KOPT-K1 (cell line): ENCODE measurements around the gene RTEL1.
A peak's percentile ranks its signal among the peaks of the same experiment; 100 is the strongest.
"Not testable (repeated sequence)": the region's sequence is repeated elsewhere in the genome, so short reads cannot be mapped to it uniquely, and the experiment has no call there.

Experiments used
- H3K27ac ChIP-seq: fragments of 200-600 bp; sonication (generic); 2 replicates; pipeline ENCODE4 v1.5.1; 2016; ENCODE audit warnings: antibody characterized with exemption, mild to moderate bottlenecking, low read depth, low read length; ENCODE audit not compliant: poor library complexity, severe bottlenecking
- H3K36me3 ChIP-seq: fragments of 200-600 bp; sonication (generic); 2 replicates; pipeline ENCODE4 v1.5.1; 2017; ENCODE audit warnings: antibody characterized with exemption, mild to moderate bottlenecking, low read length, moderate library complexity; ENCODE audit not compliant: insufficient read depth
- H3K9me3 ChIP-seq: fragments of 200-600 bp; sonication (generic); 2 replicates; pipeline ENCODE4 v1.5.1; 2017; ENCODE audit warnings: antibody characterized with exemption, low read length, mild to moderate bottlenecking; ENCODE audit not compliant: insufficient read depth, poor library complexity, severe bottlenecking

The RTEL1 gene

DNA sequence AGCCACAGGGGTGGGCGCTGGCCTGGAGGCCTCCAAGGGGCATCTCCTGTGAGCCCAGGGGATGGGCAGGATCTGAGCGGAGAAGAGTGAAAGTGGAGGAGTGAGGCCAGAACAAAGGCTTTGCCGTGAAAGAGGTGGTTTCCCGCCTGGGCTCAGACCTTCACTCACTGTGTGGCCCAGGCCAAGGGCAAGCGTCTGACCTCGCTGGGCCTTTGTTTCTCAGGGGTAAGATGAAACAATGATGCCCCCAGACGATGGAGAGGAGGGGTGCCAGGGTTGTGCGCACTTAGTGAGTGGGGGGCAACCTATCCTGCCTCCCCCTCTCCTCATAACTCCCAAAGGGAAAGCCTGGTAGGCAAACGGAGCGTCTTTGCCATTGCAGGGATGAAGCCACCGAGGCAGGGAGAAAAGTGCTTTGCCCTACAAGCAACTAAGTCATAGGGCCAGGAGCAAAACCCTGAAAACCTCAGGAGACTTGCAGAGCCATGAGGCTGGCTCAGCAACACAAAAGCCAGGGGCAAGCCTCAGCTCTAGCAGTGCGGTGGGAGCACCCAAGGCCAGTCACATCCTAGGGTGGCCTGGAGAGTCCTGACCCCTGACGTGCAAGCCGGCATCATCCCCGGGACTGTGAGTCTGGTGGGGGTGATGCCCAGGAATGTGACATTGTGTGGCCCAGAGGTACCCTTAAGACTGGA lies 4.0 kb upstream of the RTEL1 start:
- Histone ChIP-seq H3K27ac (peak overlapping the region; percentile 92), H3K9me3 (no peaks in the 10 kb centered on the region)

DNA sequence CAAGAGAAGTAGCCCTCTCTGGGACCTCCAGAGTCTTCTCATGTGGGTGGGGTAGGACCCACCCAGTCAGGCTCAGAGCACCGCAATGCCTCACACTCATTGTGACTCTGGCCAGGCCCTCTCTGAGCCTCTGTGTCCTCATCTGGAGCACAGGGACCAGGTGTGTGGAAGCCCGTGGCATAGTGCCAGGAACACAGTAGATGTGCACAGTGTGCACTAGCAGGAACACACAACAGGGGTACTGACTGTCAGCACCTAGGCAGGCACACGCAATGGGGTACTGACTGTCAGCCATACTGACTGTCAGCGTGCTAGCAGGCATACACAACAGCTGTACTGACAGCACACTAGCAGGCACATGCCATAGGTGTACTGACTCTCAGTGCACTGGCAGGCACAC lies 2.9 kb upstream of the RTEL1 start:
- Histone ChIP-seq H3K36me3 (peaks cover under 1% of the 10 kb centered on the region; the same call in 1 of the 2 replicates), H3K9me3 (no peaks in the 10 kb centered on the region), H3K27ac (peak overlapping the region; percentile 92)

More for the DNA sequence above, 4.0 kb upstream of the RTEL1 start:
- peaks cover 3% of the 10 kb centered on the region for H3K36me3 ChIP-seq

DNA sequence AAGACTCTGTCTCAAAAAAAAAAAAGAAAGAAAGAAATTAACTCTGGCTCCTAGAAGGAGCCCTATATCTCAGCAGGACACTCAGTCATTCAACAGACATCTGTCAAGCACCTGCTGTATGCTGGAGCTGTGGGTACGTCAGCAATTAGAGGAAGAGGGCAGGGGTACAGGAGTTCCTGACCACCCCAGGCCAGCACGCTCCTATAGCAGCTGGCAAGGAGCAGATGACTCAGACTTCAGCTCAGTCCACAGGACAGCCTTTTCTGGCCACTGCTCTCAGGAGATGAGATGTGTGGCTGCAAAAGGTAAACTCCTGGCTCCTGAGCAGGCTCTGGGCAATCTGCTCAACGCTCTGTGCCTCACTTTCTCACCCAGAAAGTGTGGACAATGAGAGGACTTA lies 1.7 kb upstream of the RTEL1 start:
- Histone ChIP-seq H3K27ac (no peak overlapping the region), H3K36me3 (peaks cover 13% of the 10 kb centered on the region; the same call in 1 of the 2 replicates), H3K9me3 (no peaks in the 10 kb centered on the region)

DNA sequence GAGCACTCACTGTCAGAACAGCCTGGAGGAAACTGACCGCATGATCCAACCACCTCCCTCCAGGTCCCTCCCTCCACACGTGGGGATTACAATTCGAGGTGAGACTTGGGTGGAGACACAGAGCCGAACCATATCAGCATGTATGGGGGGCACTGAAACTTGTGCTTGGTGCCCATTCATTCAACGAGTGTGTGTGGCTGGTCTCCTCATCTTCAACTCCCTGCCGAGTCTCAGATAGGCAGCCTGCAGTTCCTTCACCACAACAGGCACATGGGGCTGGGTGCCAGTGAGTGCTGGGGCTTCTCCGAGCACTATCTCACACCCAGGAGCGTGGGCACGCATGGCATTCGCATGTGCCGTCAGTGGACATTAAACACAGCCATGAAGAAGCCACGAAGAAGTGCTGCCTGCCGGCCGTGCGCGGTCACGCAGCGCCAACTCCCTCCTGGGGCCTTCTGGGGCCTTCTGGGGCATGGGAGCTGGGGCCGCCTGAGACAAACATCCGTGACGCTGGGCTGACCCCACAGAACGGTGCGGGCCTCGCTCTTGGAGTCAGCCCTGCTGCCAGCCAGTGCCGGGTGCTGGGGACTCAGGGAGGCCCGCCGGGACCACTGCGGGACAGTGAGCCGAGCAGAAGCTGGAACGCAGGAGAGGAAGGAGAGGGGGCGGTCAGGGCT lies 714 bp upstream of the RTEL1 start:
- Histone ChIP-seq H3K9me3 (no peaks in the 10 kb centered on the region), H3K27ac (peak overlapping the region; percentile 89), H3K36me3 (peaks cover 22% of the 10 kb centered on the region; the same call in 1 of the 2 replicates)

DNA sequence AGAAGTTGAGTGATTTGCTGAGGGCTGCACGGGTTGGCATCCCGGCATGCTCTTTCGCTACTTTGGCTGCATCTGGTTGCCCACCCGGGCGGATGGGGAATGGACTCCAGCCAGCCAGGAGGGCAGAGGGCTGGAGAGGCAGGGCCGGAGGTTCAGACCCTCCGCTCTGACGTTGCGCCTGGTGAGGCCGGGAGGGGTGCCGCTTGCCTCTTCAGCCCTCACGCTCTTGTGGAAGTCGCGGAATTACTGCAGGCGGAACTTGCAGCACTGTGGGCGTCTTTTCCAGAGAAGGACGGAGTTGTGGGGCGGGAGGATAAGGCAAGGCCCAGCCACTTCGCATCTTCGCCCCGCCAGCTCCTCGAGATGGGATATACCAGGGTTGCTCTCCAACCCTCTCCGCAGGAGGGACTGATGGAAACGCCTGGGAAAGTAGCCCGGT lies 656 bp downstream of the RTEL1 start:
- H3K27ac ChIP-seq = peak overlapping the region; percentile 89
- no peaks in the 10 kb centered on the region for H3K9me3 ChIP-seq
- peaks cover 36% of the 10 kb centered on the region; the same call in 1 of the 2 replicates for H3K36me3 ChIP-seq

DNA sequence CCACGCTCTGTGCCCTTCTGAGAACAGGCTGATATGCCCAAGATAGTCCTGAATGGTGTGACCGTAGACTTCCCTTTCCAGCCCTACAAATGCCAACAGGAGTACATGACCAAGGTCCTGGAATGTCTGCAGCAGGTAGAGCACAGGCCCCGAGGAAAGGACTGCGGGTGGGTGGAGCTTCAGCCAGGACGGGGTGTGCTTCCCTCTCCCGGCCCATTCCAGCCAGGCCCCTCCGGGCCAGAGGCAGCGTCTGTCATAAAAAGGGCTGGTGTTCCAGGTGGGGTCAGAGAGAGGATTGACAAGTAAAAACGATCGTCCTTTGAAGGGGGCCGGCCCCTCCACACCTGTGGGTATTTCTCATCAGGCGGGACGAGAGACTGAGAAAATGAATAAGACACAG lies 1.3 kb downstream of the RTEL1 start:
- Histone ChIP-seq H3K36me3 (peaks cover 42% of the 10 kb centered on the region; the same call in 1 of the 2 replicates), H3K9me3 (no peaks in the 10 kb centered on the region), H3K27ac (peak overlapping the region; percentile 89)

DNA sequence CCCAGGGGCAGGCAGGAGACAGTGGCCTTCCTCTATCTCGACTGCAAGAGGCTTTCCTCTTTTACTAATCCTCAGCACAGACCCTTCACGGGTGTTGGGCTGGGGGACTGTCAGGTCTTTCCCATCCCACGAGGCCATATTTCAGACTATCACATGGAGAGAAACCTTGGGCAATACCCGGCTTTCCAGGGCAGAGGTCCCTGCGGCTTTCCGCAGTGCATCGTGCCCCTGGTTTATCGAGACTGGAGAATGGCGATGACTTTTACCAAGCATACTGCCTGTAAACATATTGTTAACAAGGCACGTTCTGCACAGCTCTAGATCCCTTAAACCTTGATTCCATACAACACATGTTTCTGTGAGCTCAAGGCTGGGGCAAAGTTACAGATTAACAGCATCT lies 2.1 kb downstream of the RTEL1 start:
- peaks cover 50% of the 10 kb centered on the region; the same call in 1 of the 2 replicates for H3K36me3 ChIP-seq
- not testable (repeated sequence) for H3K27ac ChIP-seq, H3K9me3 ChIP-seq

DNA sequence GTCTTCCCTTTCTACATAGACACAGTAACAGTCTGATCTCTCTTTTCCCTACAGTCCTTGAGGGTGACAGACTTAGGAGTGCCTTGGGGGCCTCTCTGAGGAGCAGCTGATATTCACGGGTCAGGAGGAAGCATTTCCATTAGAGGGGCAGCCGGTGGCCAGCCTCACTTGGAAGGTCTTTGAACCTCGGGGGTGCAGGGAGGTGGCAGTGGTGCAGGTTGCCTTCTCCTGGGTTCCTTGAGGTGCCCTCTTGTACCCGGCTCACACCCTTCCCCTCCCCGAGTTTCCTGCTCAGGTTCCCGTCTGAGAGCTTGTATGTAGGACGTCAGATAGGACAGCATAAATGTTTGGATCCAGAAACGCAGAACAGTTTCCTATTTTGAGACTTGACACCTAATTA lies 2.5 kb downstream of the RTEL1 start:
- H3K9me3 ChIP-seq = no peaks in the 10 kb centered on the region
- no peak overlapping the region for H3K27ac ChIP-seq
- H3K36me3 ChIP-seq = peaks cover 50% of the 10 kb centered on the region; the same call in 1 of the 2 replicates

DNA sequence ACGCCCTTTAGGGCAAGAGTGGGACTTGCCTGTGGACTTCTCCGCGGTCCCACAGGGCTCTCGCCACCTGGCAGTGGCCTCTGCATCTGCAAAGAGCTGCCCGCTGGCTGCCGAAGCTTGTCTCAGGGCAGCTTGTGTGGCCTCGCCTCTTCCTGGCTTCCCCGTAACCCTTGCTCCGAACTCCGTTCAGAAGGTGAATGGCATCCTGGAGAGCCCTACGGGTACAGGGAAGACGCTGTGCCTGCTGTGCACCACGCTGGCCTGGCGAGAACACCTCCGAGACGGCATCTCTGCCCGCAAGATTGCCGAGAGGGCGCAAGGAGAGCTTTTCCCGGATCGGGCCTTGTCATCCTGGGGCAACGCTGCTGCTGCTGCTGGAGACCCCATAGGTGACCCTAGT lies 3.0 kb downstream of the RTEL1 start:
- Histone ChIP-seq H3K9me3 (no peaks in the 10 kb centered on the region), H3K36me3 (peaks cover 55% of the 10 kb centered on the region; the same call in 1 of the 2 replicates), H3K27ac (no peak overlapping the region)

DNA sequence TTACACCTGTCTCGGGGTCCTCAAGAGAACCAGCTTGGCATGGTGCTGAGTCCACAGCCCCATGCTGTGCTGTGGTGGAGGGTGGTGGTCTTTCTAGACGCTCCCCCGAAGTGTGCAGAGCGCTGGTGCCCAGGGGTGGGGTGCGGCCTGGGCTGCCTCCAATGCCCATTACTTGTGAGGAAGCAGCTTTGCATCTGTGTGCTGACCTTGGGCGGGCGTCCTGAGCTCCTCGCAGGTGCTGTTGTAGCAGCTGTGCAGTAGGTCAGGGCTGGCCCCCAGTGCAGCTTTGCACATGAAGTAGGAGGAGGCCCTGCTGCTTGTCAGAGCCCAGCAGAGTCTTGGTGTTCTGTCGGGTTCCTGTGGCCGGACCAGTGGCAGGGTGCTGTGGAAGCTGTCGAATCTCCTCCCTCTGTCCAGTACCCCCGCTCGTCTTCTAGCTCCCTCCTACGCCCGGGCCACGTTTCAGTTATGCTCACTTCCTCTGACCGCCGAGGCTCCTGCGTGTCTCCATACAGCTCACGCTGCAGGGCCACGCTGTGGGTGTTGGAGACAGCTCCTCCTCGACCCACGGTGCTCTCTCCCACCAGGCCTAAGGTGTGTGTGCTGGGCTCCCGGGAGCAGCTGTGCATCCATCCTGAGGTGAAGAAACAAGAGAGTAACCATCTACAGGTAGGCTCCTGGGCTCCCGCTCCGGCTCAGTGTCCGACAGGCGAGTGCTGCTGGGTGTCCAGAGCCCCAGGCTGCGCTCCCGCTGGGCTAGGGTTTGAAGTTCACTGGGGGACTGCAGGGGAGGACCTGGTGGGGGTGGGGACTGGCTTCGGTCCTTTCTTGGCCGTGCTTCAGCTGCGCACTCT lies 4.1 kb downstream of the RTEL1 start:
- Histone ChIP-seq H3K27ac (no peak overlapping the region), H3K9me3 (no peaks in the 10 kb centered on the region), H3K36me3 (peaks cover 62% of the 10 kb centered on the region)

DNA sequence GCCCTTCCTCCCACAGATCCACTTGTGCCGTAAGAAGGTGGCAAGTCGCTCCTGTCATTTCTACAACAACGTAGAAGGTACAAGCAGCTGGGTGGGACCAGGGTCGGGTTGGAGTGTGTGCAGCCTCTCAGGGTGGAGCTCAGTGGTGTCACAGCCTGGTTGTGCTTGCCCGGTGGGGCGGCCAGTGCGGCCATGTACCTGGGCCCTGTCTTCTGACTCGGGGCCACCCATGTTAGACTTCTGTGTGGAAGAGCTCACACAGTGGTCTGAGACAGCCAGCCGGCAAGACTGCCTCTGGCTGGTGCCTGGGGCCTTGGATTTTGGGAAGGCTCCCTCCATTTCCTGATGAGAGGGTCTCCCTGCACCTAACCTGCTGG lies 4.7 kb downstream of the RTEL1 start:
- peaks cover 68% of the 10 kb centered on the region for H3K36me3 ChIP-seq
- no peak overlapping the region for H3K27ac ChIP-seq
- no peaks in the 10 kb centered on the region for H3K9me3 ChIP-seq

DNA sequence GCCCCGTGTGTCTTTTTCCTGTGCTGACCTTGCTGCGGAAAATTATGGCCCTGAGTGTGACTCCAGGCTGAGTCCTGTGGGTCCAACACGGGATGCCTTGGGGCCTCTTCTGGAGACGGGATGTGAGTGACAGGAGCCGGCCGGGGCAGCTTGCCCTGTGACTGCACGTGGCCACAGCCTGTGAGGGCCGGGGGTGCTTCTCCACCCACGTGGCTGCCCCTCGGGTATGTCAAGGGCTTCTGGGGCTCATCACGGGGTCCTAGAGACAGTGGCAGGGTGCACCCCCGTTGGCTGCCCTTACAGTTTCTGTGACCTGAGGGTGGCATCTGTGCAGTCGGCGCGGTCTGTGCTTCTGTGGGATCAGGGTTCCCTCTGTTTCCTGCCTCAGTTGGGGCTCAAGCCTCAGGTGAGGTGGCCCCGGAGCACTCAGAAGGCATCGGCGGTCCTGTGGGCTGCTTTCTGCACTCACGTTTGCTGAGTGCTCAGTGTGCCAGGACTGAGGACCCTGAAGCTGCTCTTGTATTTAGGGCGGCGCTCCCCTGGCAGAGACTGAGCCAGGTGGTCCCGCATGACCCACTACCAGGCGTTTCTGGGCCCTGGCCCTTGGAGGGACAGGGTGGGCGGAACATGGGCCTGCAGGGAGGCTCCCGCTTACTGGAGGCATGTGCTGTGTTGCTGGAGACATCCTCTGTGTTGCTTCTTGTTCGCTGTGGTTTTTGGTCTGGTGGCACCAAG lies 5.4 kb downstream of the RTEL1 start:
- H3K27ac ChIP-seq = no peak overlapping the region
- H3K36me3 ChIP-seq = peaks cover 75% of the 10 kb centered on the region
- no peaks in the 10 kb centered on the region for H3K9me3 ChIP-seq

DNA sequence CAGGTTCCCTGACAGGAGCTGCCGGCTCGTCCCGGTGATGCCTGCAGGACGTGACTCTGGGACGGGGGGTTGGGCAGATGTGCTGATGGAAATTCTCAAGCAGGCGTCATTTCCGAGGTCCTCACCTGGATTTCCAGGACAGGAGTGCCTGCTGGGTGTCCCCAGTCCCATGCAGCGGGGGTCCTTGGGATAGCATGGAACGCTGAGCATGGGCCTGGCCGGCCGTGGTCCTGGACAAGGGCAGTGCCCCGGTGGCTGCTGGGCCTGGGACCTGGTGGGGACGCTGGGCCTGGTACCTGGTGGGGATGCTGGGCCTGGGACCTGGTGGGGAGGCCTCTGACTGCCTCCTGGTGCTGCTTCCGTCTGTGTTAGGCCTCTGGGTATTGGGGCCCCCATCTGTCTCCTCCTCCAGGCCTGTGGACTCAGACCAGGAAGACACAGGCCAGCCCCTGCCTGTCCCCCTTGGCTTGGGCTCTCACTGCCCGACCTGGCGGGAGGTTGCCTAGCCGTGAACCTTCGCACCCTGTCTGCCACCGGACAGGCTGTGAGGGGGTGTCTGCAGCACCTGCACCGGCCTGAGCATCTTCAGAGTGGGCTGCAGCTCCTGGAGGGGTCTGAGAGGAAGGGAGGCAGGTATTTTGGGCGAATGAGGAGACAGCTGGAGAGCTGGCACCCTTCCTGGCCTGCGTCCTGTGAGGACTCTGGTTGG lies 6.2 kb downstream of the RTEL1 start:
- H3K9me3 ChIP-seq = no peaks in the 10 kb centered on the region
- H3K36me3 ChIP-seq = peaks cover 83% of the 10 kb centered on the region
- H3K27ac ChIP-seq = no peak overlapping the region
